K562 (cell line): ENCODE data around the gene FBN1. TPM values are rescaled to one million over a fixed set of nuclear protein-coding genes. Genes with fewer than 3 reads are reported as not detected.

Source experiments
- ATAC-seq: fragments of 200-7000 bp; cut with Tn5 transposase; 3 replicates; pipeline ENCODE4 v1.9.1; 2020; ENCODE audit warnings: moderate library complexity
- BruUV-seq: library from RNA; stranded (reverse); fragments of 400-500 nt; replicated peaks from 2 replicates; lab custom pipeline; 2021; lab: Mats Ljungman, UMichigan
- CTCF ChIA-PET: fragments of 300-600 bp; formaldehyde crosslinking; extraction: SDS; loops from one replicate; lab custom pipeline; 2021; ENCODE audit warnings: low intra/inter-chr PET ratio; lab: Yijun Ruan, JAX
- POLR2A ChIA-PET: fragments of 300-600, 350-650 bp; sonication (Branson Sonifier 250); formaldehyde crosslinking; extraction: SDS; loops from one replicate; lab custom pipeline; 2021; ENCODE audit warnings: antibody characterized with exemption, inconsistent platforms; lab: Yijun Ruan, JAX
- DNase-seq, 4 experiments: peaks; one replicate each; pipeline versions ENCODE4 v3.0.0 to v3.0.0-alpha.2; 2011 to 2018; ENCODE audit warnings: low spot score in 3 of 4, mixed read lengths in 3 of 4; ENCODE audit errors: extremely low read depth in 1 of 4
- FAIRE-seq: peaks from 2 replicates; lab custom pipeline; 2011; peaks lifted over from hg19 to GRCh38; lab: Jason Lieb, UNC
- H2AFZ ChIP-seq: 2 replicates; pipeline ENCODE4 v1.6.0; 2011; ENCODE audit warnings: low read depth, low read length, control low read depth, inconsistent platforms
- H3K27ac ChIP-seq: fragments of 200-600 bp; 3 replicates; pipeline ENCODE4 v1.8.0; 2011; ENCODE audit warnings: low read depth, mild to moderate bottlenecking, control low read depth, inconsistent platforms, low read length, moderate library complexity, mixed read lengths; ENCODE audit errors: extremely low read depth
- H3K27me3 ChIP-seq, 2 experiments: fragments of 300-600 bp in 1 of 2; 2 replicates in 1 of 2; 3 replicates in 1 of 2; pipeline versions ENCODE4 v1.6.0 to v1.8.0; 2011; ENCODE audit warnings: inconsistent platforms in 2 of 2, low read length in 2 of 2, mild to moderate bottlenecking in 1 of 2, mixed read lengths in 1 of 2, moderate library complexity in 1 of 2; ENCODE audit not compliant: control insufficient read depth in 2 of 2, insufficient read depth in 2 of 2
- H3K36me3 ChIP-seq: fragments of 300-600 bp; 3 replicates; pipeline ENCODE4 v1.8.0; 2011; ENCODE audit warnings: mild to moderate bottlenecking, low read length, inconsistent platforms; ENCODE audit not compliant: control insufficient read depth, insufficient read depth
- H3K4me1 ChIP-seq, 2 experiments: fragments of 200-600 bp in 1 of 2; replicated peaks in 1 of 2; 2 replicates in 1 of 2; 3 replicates in 1 of 2; pipeline versions ENCODE4 v1.5.1 to v1.8.0; 2011; ENCODE audit warnings: inconsistent platforms in 2 of 2, low read length in 2 of 2, mild to moderate bottlenecking in 1 of 2, mixed read lengths in 1 of 2, moderate library complexity in 1 of 2; ENCODE audit not compliant: control insufficient read depth in 2 of 2, insufficient read depth in 2 of 2
- H3K4me2 ChIP-seq: 2 replicates; pipeline ENCODE4 v1.6.1; 2011; ENCODE audit warnings: low read length, control low read depth, inconsistent platforms, mixed read lengths; ENCODE audit not compliant: insufficient read depth
- H3K4me3 ChIP-seq: fragments of 200-600 bp; sonication (generic), shearing (Covaris generic); 2 replicates; pipeline ENCODE4 v1.5.1; 2016; ENCODE audit warnings: control low read depth, inconsistent platforms
- H3K79me2 ChIP-seq: fragments of 200-600 bp; 3 replicates; pipeline ENCODE4 v1.8.0; 2011; ENCODE audit warnings: low read length, inconsistent platforms; ENCODE audit not compliant: control insufficient read depth, insufficient read depth
- H3K9ac ChIP-seq, 2 experiments: 2 replicates each; pipeline versions ENCODE4 v1.6.0 to v1.6.1; 2011; ENCODE audit warnings: low read depth in 2 of 2, low read length in 2 of 2, control low read depth in 1 of 2, inconsistent platforms in 1 of 2, mild to moderate bottlenecking in 1 of 2, mixed read lengths in 1 of 2; ENCODE audit not compliant: insufficient read depth in 1 of 2
- H3K9me1 ChIP-seq: one replicate; pipeline ENCODE4 v1.6.0; 2011; ENCODE audit warnings: inconsistent platforms, mild to moderate bottlenecking, low read length, moderate library complexity; ENCODE audit not compliant: control insufficient read depth, insufficient read depth
- H3K9me3 ChIP-seq: replicated peaks from 2 replicates; pipeline ENCODE4 v1.5.1; 2011; ENCODE audit warnings: low read depth, low read length, inconsistent platforms; ENCODE audit not compliant: control insufficient read depth, insufficient read depth
- H4K20me1 ChIP-seq: replicated peaks from 2 replicates; pipeline ENCODE4 v1.6.1; 2011; ENCODE audit warnings: low read length, inconsistent platforms, mixed read lengths; ENCODE audit not compliant: control insufficient read depth, insufficient read depth
- CBX2 ChIP-seq: fragments of 200-600 bp; sonication (generic); IDR thresholded peaks from one replicate; pipeline ENCODE4 v1.6.1; 2012; ENCODE audit warnings: mild to moderate bottlenecking, low read length, inconsistent platforms; ENCODE audit not compliant: insufficient read depth, poor library complexity, severe bottlenecking
- EWSR1 ChIP-seq: fragments of 450-650 bp; IDR thresholded peaks from 2 replicates; pipeline ENCODE4 v1.6.1; 2018; ENCODE audit warnings: borderline replicate concordance, mild to moderate bottlenecking, low read depth, moderate library complexity; ENCODE audit not compliant: partially characterized antibody
- GTF3C2 ChIP-seq: IDR thresholded peaks from 3 replicates; pipeline ENCODE4 v1.6.1; 2011; ENCODE audit warnings: borderline replicate concordance, mild to moderate bottlenecking, moderate library complexity; ENCODE audit not compliant: insufficient read length; ENCODE audit errors: extremely low read depth
- SETDB1 ChIP-seq: IDR thresholded peaks from one replicate; pipeline ENCODE4 v1.6.1; 2012; ENCODE audit warnings: low read length, control low read depth, inconsistent platforms
- THAP12 ChIP-seq: fragments of 250-450 bp; sonication (Bioruptor Pico); IDR thresholded peaks from 2 replicates; pipeline ENCODE4 v1.9.0; 2021; ENCODE audit warnings: mild to moderate bottlenecking, inconsistent platforms
- whole genome bisulfite sequencing: fragments of 100-300 bp; shearing (Covaris generic); methylation state at CpG from one replicate; pipeline ENCODE4 v1.1.6; 2016; ENCODE audit warnings: low coverage, mixed read lengths; ENCODE audit not compliant: insufficient coverage; ENCODE audit errors: missing lambda C conversion rate; 5-methylcytosine and 5-hydroxymethylcytosine counted together
- in situ Hi-C: fragments of 300-500 bp; cut with MboI; formaldehyde crosslinking; loops from 4 replicates; pipeline ENCODE4 v1.15.0; 2018; ENCODE audit warnings: inconsistent platforms, mixed read lengths
- intact Hi-C: fragments of 100-400 bp; cut with micrococcal nuclease; formaldehyde crosslinking; loops from 2 replicates; pipeline ENCODE4 v1.14.2; 2022
- polyA plus RNA-seq, 8 experiments: library from polyadenylated mRNA; depleted of rRNA in 4 of 8; stranded (reverse) in 5 of 8; unstranded in 3 of 8; fragments of >200 nt; fragmentation: Nextera tagmentation in 2 of 8; fragmentation: Illumina TruSeq in 1 of 8; extraction: Ambion mirVana in 2 of 8; extraction: Trizol in 1 of 8; gene quantifications; 2 replicates each; pipeline versions ENCODE4 v1.2.1 to v1.2.3, GENCODE V29; 2011 to 2014; ENCODE audit warnings: inconsistent platforms in 1 of 8, missing spikeins in 1 of 8
- total RNA-seq, 7 experiments: library from RNA; depleted of rRNA in 6 of 7; stranded (reverse); fragments of >200 nt in 6 of 7; fragmentation: Illumina TruSeq in 2 of 7; extraction: Trizol in 2 of 7; gene quantifications; 2 replicates each; pipeline versions ENCODE4 v1.2.1 to v1.2.3, GENCODE V29; 2011 to 2021; ENCODE audit warnings: low replicate concordance in 1 of 7

FBN1 gene
- total and polyA plus RNA-seq, 9 of the 15 experiments (the other 6 are each of a cell fraction or from before 2014, with no cell fraction given), result 0.15 to 1.2 (median 0.60) TPM

GRCh38 chr15:48538941-48539340 is 106.6 kb downstream of the FBN1 start (continued):
- TF ChIP-seq GTF3C2, result no peak

GRCh38 chr15:48537271-48538113 is 108.0 kb downstream of the FBN1 start:
- intact Hi-C loops, result no loop called here
- ATAC-seq, result no peak
- ChIA-PET CTCF (no interaction called here), POLR2A (interaction anchor here (0.6 to 1.4 kb wide), 2 partner anchors 13 to 87 kb away, joined by 3 to 4 read pairs; no protein-coding TSS in a partner anchor)
- no peak overlapping the region for H3K4me2 ChIP-seq
- no peaks in the 10 kb centered on the region for H3K4me1 ChIP-seq
- H3K9me3 ChIP-seq, result no peaks in the 10 kb centered on the region
- no peaks in the 10 kb centered on the region; a peak in 2 of 5 replicates for H3K27me3 ChIP-seq
- no peak for FAIRE-seq
- 8% methylated on average over 12 of the region's 16 CpGs for WGBS
- H3K27ac ChIP-seq, result no peak overlapping the region
- no peaks in the 10 kb centered on the region for H3K36me3 ChIP-seq
- no peaks in the 10 kb centered on the region for H4K20me1 ChIP-seq
- H3K9ac ChIP-seq, result no peak overlapping the region
- H3K4me3 ChIP-seq, result no peak overlapping the region
- no peaks in the 10 kb centered on the region for H3K9me1 ChIP-seq
- DNase-seq, result no peak
- no peak overlapping the region for H2AFZ ChIP-seq
- BruUV-seq, result no TSS peak
- in situ Hi-C loops, result no loop called here
- TF ChIP-seq CBX2 (no peak), THAP12 (CRISPR knock-in tag) (no peak), EWSR1 (no peak), SETDB1 (no peak)
- no peaks in the 10 kb centered on the region for H3K79me2 ChIP-seq
